ENCODE data around the gene RGS17.

DNA sequence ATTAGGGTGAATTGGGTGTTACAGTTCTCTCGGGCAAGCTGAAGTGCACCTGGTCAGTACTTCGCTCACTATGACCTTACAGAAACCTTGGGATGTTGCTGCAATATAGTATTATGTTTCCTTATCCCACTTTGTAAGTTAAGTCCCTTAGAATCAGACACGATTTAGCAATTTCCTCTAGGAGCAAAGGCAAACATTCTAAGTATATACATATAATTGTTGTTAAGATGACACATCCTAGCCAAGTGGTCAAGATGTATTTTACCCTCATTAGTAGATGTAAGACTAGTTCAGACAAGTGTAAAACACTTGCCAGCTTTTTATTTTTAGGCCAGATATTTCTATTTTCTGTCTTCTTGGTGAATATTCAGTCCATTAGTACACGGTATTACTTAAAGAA, 31.1 kb upstream of the RGS17 start:
- TF ChIP-seq, protein P1, sequence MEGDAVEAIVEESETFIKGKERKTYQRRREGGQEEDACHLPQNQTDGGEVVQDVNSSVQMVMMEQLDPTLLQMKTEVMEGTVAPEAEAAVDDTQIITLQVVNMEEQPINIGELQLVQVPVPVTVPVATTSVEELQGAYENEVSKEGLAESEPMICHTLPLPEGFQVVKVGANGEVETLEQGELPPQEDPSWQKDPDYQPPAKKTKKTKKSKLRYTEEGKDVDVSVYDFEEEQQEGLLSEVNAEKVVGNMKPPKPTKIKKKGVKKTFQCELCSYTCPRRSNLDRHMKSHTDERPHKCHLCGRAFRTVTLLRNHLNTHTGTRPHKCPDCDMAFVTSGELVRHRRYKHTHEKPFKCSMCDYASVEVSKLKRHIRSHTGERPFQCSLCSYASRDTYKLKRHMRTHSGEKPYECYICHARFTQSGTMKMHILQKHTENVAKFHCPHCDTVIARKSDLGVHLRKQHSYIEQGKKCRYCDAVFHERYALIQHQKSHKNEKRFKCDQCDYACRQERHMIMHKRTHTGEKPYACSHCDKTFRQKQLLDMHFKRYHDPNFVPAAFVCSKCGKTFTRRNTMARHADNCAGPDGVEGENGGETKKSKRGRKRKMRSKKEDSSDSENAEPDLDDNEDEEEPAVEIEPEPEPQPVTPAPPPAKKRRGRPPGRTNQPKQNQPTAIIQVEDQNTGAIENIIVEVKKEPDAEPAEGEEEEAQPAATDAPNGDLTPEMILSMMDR (IDR thresholded peaks at IDR 0.05): no peak
- no peak for TF ChIP-seq POLR2A (IDR thresholded peaks at IDR 0.05)

Measured in thyroid gland (tissue), 4 donors.